Tibial nerve (tissue), 4 donors: Measurements from ENCODE around the gene NHLRC2. TPM values are rescaled to one million over a fixed set of nuclear protein-coding genes. Genes with fewer than 3 reads are reported as not detected.

Experiments used
- DNase-seq, 2 donors: peaks; one replicate each; pipeline ENCODE4 v3.0.0-alpha.2; 2019; ENCODE audit warnings: low spot score in 2 of 2
- H3K27ac ChIP-seq, 4 donors: fragments of 200-600 bp; sonication (generic) in 3 of 4; one replicate each; pipeline ENCODE4 v1.5.1; 2017 to 2019; ENCODE audit warnings: mild to moderate bottlenecking in 1 of 4
- H3K27me3 ChIP-seq, 2 donors: fragments of 200-600 bp; sonication (generic) in 1 of 2; one replicate each; pipeline versions ENCODE4 v1.5.1 to v1.6.0; 2017 to 2019
- H3K36me3 ChIP-seq, 3 donors: fragments of 200-600 bp; sonication (generic); one replicate each; pipeline ENCODE4 v1.5.1; 2018 to 2019
- H3K4me1 ChIP-seq, 4 donors: fragments of 200-600 bp; sonication (generic) in 3 of 4; one replicate each; pipeline ENCODE4 v1.5.1; 2017 to 2019
- H3K4me3 ChIP-seq, 4 donors: fragments of 200-600 bp; sonication (generic) in 3 of 4; one replicate each; pipeline ENCODE4 v1.5.1; 2017 to 2019; ENCODE audit warnings: mild to moderate bottlenecking in 1 of 4, moderate library complexity in 1 of 4
- H3K9me3 ChIP-seq, 4 donors: fragments of 200-600 bp; sonication (generic) in 3 of 4; one replicate each; pipeline ENCODE4 v1.5.1; 2017 to 2019
- CTCF ChIP-seq, 5 experiments: fragments of 200-600 bp in 3 of 5; fragments of 450-650 bp in 2 of 5; sonication (generic) in 3 of 5; IDR thresholded peaks; one replicate each; pipeline ENCODE4 v1.5.1; 2016 to 2019; ENCODE audit warnings: antibody characterized with exemption in 5 of 5, mild to moderate bottlenecking in 3 of 5, moderate library complexity in 2 of 5
- EP300 ChIP-seq, 2 donors: sonication (generic); formaldehyde crosslinking; IDR thresholded peaks; one replicate each; pipeline ENCODE4 v1.6.1; 2017; ENCODE audit warnings: antibody characterized with exemption in 2 of 2, mild to moderate bottlenecking in 1 of 2
- POLR2A ChIP-seq, 2 donors: fragments of 450-650 bp; IDR thresholded peaks; one replicate each; pipeline ENCODE4 v1.6.1; 2017; ENCODE audit warnings: antibody characterized with exemption in 2 of 2, mild to moderate bottlenecking in 2 of 2, moderate library complexity in 2 of 2
- WGBS, 2 donors: methylation state at CpG; one replicate each; pipeline ENCODE4 v1.1.5; 2018; 5-methylcytosine and 5-hydroxymethylcytosine counted together
- total RNA-seq, 4 donors: library from RNA; depleted of rRNA; stranded (reverse); fragments of >200 nt; gene quantifications; one replicate each; pipeline ENCODE4 v1.1.0, GENCODE V29; 2016

The NHLRC2 gene
- total RNA-seq, 4 donors from 2014 or later, result 42.9 to 100 (median 50.6) TPM

GRCh38 chr10:113908236-113908635 lies 53.8 kb downstream of the NHLRC2 start:
- DNase-seq, result no peak
- no peak overlapping the region for H3K4me3 ChIP-seq
- H3K27ac ChIP-seq, result no peak overlapping the region
- no peaks in the 10 kb centered on the region for H3K27me3 ChIP-seq
- WGBS, 2 donors, result 100% methylated on average over 1 of the region's 1 CpG
- H3K9me3 ChIP-seq, result no peaks in the 10 kb centered on the region
- peaks cover 3 to 61% (median 4%) of the 10 kb centered on the region in 3 donors for H3K36me3 ChIP-seq
- no peaks in the 10 kb centered on the region for H3K4me1 ChIP-seq
- TF ChIP-seq EP300 (IDR thresholded peaks at IDR 0.05) (no peak), CTCF (IDR thresholded peaks at IDR 0.05) (no peak), POLR2A (IDR thresholded peaks at IDR 0.05) (no peak)

- peaks cover 0 to 37% (median 4%) of the 10 kb centered on the region in 3 donors for H3K36me3 ChIP-seq
- H3K9me3 ChIP-seq, result no peaks in the 10 kb centered on the region
- WGBS, 2 donors, result 95 to 97% methylated on average over 1 of the region's 1 CpG
- H3K4me1 ChIP-seq, result no peaks in the 10 kb centered on the region
- no peak overlapping the region for H3K27ac ChIP-seq
- DNase-seq, result no peak
- TF ChIP-seq EP300 (IDR thresholded peaks at IDR 0.05), result no peak
- TF ChIP-seq POLR2A (IDR thresholded peaks at IDR 0.05), result no peak
- TF ChIP-seq CTCF (IDR thresholded peaks at IDR 0.05), result no peak
- H3K4me3 ChIP-seq, result no peak overlapping the region
- no peaks in the 10 kb centered on the region for H3K27me3 ChIP-seq
Observed at GRCh38 chr10:113911113-113911512, 56.7 kb downstream of the NHLRC2 start.

- TF ChIP-seq CTCF (IDR thresholded peaks at IDR 0.05), result no peak
- Histone ChIP-seq H3K4me3 (no peak overlapping the region), H3K9me3 (no peaks in the 10 kb centered on the region), H3K27ac (no peak overlapping the region), H3K27me3 (no peaks in the 10 kb centered on the region), H3K36me3 (peaks cover 0 to 32% (median 3%) of the 10 kb centered on the region in 3 donors), H3K4me1 (no peaks in the 10 kb centered on the region)
- no peak for DNase-seq
- WGBS, 2 donors, result 87 to 88% methylated on average over 6 of the region's 6 CpGs
Observed at GRCh38 chr10:113911839-113912238, 57.4 kb downstream of the NHLRC2 start.

GRCh38 chr10:113912582-113912981 lies 58.1 kb downstream of the NHLRC2 start:
- Histone ChIP-seq H3K36me3 (peaks cover 0 to 26% (median 0%) of the 10 kb centered on the region in 3 donors), H3K4me1 (no peaks in the 10 kb centered on the region), H3K4me3 (no peak overlapping the region), H3K27ac (no peak overlapping the region), H3K9me3 (no peaks in the 10 kb centered on the region), H3K27me3 (no peaks in the 10 kb centered on the region)
- no peak for DNase-seq
- WGBS, 2 donors, result 89 to 92% methylated on average over 7 of the region's 7 CpGs
- TF ChIP-seq CTCF (IDR thresholded peaks at IDR 0.05), result no peak
- no peak for TF ChIP-seq EP300 (IDR thresholded peaks at IDR 0.05)
- TF ChIP-seq POLR2A (IDR thresholded peaks at IDR 0.05), result no peak

GRCh38 chr10:113914956-113915355 lies 60.5 kb downstream of the NHLRC2 start:
- Histone ChIP-seq H3K27me3 (no peaks in the 10 kb centered on the region), H3K4me1 (no peaks in the 10 kb centered on the region), H3K9me3 (no peaks in the 10 kb centered on the region), H3K4me3 (no peak overlapping the region), H3K36me3 (peaks cover 0 to 12% (median 0%) of the 10 kb centered on the region in 3 donors), H3K27ac (no peak overlapping the region)
- no peak for TF ChIP-seq CTCF (IDR thresholded peaks at IDR 0.05)
- no peak for TF ChIP-seq POLR2A (IDR thresholded peaks at IDR 0.05)
- TF ChIP-seq EP300 (IDR thresholded peaks at IDR 0.05), result no peak
- DNase-seq, result no peak
- WGBS, 2 donors, result 90 to 98% methylated on average over 2 of the region's 2 CpGs
